Stimulated activated CD4-positive, alpha-beta T cell treated with anti-CD3 and anti-CD28 coated beads, Interleukin-4, amount 100 ng/mL, for 48 hours (primary cell): Measurements from ENCODE around the gene PPP6C.
"Not testable (repeated sequence)": the region's sequence is repeated elsewhere in the genome, so short reads cannot be mapped to it uniquely, and the experiment has no call there.

Experiments used
- DNase-seq, 2 donors: peaks; one replicate each; pipeline ENCODE4 v3.0.0-alpha.2; 2020; ENCODE audit warnings: low read depth in 2 of 2

The PPP6C gene

GRCh38 chr9:125189361-125190289, at the start of gene PPP6C:
Gene PPP6C, minus strand, starts transcription at chr9:125189803. Its CDS starts 85 bp downstream, at chr9:125189718.
- DNase-seq: peak; percentile 97 to 98

DNA sequence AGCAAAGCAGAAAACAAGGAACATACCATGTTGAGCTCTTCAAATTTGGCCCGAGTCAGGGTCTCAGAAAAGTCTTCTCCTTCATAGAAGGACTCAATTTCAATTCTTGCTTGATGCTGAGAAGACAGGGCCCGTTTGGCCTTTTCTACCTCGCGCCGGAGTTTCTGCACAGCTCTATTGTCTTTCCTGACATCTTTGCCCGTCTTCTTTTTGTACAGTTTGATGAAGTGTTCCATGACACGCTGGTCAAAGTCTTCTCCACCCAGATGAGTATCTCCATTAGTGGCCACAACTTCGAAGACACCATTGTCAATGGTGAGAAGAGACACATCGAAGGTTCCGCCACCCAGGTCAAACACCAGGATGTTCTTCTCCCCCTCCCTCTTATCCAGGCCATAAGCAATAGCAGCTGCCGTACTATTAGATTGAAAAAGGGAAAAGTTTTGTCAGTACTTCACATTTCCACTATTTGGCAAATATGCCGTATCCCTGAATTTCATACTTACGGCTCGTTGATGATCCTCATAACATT, 49.4 kb upstream of the PPP6C start:
- DNase-seq: no peak

DNA sequence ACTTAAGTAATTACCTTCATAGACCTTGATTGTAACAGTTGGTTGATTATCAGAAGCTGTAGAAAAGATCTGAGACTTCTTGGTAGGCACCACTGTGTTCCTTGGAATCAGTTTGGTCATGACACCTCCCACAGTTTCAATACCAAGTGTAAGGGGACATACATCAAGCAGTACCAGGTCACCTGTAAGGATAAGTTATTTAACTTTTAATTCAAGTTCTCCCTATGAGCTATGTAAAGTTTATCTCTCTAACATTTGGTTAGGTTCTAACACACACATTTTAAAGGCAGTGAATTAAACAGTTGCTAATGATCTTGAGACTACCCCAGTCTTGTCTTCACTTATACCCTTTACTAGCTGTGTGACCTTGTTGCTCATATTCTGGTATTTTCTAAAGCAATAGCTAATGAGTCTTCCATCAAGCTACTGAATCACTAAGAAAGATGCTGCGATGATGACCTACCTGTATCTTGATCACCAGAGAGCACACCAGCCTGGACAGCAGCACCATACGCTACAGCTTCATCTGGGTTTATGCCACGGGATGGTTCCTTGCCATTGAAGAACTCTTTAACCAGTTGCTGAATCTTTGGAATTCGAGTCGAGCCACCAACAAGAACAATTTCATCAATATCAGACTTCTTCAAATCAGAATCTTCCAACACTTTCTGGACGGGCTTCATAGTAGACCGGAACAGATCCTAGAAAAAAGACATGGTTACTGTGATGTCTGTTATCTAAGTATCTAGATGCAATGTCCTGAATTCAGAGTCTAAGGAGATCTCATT, 48.7 kb upstream of the PPP6C start:
- no peak for DNase-seq

- DNase-seq: not testable (repeated sequence)
Observed at GRCh38 chr9:125236520-125237159, 47.0 kb upstream of the PPP6C start.

GRCh38 chr9:125235804-125236519, 46.4 kb upstream of the PPP6C start:
- DNase-seq: no peak

DNA sequence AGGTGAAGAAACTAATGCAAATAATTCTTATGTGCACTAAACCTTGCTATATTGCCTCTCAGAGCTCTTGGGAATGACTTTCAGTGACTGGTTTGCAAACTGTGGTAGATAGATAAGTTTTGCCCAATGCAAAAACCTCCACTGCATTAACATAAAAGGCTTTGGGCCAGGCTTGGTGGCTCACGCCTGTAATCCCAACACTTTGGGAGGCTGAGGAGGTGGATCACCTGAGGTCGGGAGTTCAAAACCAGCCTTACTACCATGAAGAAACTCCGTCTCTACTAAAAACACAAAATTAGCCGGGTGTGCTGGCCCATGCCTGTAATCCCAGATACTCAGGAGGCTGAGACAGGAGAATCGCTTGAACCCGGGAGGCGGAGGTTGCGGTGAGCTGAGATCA, 44.5 kb upstream of the PPP6C start:
- not testable (repeated sequence) for DNase-seq

- no peak for DNase-seq
Observed at GRCh38 chr9:125233678-125234077, 44.1 kb upstream of the PPP6C start.

DNA sequence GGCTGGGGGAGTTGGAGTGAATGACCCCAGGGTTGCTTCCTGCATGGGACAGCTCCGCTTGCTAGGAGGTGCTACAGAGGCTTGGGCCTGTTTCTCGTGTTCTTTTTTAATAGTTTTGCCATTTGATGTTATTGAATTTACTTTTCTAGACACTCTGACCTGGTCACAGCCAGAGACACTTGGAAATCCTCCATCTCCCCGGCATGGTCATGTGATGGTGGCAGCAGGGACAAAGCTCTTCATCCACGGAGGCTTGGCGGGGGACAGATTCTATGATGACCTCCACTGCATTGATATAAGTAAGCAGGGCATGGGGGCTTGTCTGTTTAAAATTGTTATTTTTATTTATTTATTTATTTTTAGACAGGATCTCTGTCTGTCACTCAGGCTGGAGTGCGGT, 38.2 kb upstream of the PPP6C start:
- no peak for DNase-seq

GRCh38 chr9:125224858-125225257, 35.3 kb upstream of the PPP6C start:
- not testable (repeated sequence) for DNase-seq

GRCh38 chr9:125218621-125219020, 29.0 kb upstream of the PPP6C start:
- no peak for DNase-seq

- DNase-seq: no peak
Observed at GRCh38 chr9:125214186-125214585, 24.6 kb upstream of the PPP6C start.

- DNase-seq: no peak
Observed at GRCh38 chr9:125204477-125204876, 14.9 kb upstream of the PPP6C start.

DNA sequence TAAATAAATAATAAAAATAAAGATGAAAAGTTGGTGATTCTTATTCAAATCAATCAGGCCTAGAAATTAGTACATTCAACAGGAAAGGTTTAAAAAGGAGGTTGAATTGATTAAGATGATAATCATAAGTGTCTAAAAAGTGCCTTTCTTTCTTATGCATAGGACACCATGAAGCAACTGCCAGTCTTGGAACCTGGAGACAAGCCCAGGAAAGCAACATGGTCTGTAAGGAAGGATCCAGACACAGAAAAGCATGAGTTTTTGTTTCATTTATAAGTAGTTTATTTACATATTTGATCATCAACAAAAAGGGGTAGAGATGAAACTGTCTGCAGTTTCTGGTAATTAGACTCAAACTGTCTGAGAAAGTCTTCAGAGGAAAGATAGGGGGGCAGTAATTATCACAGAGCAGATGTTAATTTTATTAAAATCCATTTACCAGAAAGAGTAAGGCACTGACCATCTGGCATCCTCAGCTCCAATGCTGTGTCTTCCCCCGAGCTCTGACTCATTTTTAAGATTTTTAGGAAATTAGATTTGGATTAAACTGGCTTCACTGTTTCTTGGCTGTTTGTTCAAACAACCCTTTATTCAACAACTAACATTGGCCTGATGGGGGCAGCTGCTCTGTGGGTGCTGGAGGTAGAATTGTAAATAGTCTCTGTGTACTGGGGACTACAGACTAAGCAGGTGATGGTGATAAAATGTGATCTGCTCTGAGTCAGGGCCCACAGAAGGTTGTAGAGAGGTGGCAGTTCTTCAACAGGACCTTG, 13.4 kb upstream of the PPP6C start:
- DNase-seq: no peak

- peak; percentile 89 to 91 for DNase-seq
Observed at GRCh38 chr9:125200216-125201047, 10.8 kb upstream of the PPP6C start, which contains the start of gene RABEPK. Gene RABEPK, plus strand, starts transcription at chr9:125200542. Its CDS starts 2,472 bp downstream, at chr9:125203014.

GRCh38 chr9:125195591-125195990, 6.0 kb upstream of the PPP6C start:
- DNase-seq: not testable (repeated sequence)

GRCh38 chr9:125194466-125194865, 4.9 kb upstream of the PPP6C start:
- DNase-seq: not testable (repeated sequence)

DNA sequence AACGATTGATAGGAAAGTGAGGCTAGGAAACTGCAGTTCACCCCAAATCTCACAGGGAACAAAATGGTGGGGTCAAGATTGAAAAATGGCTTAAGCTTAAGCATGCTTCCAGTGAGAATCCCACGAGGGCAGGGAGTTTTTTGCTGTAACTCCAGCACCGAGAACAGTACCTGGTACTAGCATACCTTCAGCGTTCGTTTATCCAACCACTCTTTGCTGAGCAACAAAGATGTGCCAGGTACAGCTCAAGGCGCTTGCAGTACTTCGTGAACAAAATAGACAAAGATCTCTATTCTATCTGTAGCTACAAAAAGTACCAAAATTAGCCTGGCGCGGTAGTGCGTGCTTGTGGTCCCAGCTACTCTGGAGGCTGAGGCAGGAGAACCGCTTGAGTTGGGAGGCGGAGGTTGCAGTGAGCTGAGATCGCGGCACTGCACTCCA, 778 bp upstream of the PPP6C start:
- peak in 1 of 2 donors; percentile 14 for DNase-seq

- peak in 1 of 2 donors; percentile 10 for DNase-seq
Observed at GRCh38 chr9:125189011-125189360, 617 bp downstream of the PPP6C start.

DNA sequence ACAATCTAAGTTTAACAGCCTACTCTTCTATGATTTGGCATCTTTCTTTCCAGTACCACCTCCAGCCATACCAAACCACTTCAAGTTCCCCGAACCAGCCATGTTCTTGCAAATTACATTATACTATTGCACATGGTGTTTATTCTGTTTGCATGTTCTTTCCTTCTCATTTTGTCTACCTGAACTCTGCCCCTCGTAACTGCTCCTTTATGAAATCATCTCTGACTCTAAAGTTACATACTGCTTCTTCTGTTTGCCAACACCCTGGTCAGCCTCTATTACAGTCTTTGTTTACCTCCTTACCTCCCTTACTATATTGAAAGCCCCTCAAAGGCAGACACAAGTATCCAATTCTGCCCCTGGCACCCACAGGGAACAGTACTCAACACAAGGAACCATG, 6.0 kb downstream of the PPP6C start:
- DNase-seq: no peak
